ENCODE measurements around the gene SHF. TPM values are rescaled to one million over a fixed set of nuclear protein-coding genes. Genes with fewer than 3 reads are reported as not detected.

The SHF gene
- polyA plus RNA-seq, 3 donors, result 0.58 to 0.70 (median 0.67) TPM

- H3K36me3 ChIP-seq (replicated peaks in 1 of 2; ENCODE audit: control insufficient read depth in 1 of 2, insufficient read depth in 2 of 2, low read length in 2 of 2), result no peaks in the 10 kb centered on the region
- H3K4me1 ChIP-seq (ENCODE audit: control insufficient read depth in 1 of 2, insufficient read depth in 2 of 2, low read length in 2 of 2), result peaks cover 27 to 30% of the 10 kb centered on the region in 2 donors
- Mint-ChIP-seq H3K36me3 (no peaks in the 10 kb centered on the region), H3K4me1 (peaks cover 18% of the 10 kb centered on the region), H3K4me3 (no peak overlapping the region), H3K27ac (peak overlapping the region in 3 of 7 donors; percentile 29 to 66 (median 43)), H3K9me3 (peaks cover 0 to 2% (median 0%) of the 10 kb centered on the region in 7 donors), H3K27me3 (ENCODE audit: low read depth in 3 of 3) (peaks cover 0 to 4% (median 0%) of the 10 kb centered on the region in 3 donors)
- no CpG with 5 or more reads among the region's 3 CpGs for WGBS (ENCODE audit: insufficient coverage)
- no peak for TF ChIP-seq CTCF (IDR thresholded peaks at IDR 0.05)
- H3K9ac ChIP-seq (ENCODE audit: insufficient read depth, low read length, poor library complexity, severe bottlenecking), result no peak overlapping the region
- no peaks in the 10 kb centered on the region for H3K27me3 ChIP-seq (ENCODE audit: control insufficient read depth in 2 of 2, insufficient read depth in 2 of 2, low read length in 2 of 2)
- no peak overlapping the region for H3K27ac ChIP-seq (ENCODE audit: low read depth in 1 of 2, low read length in 2 of 2)
- DNase-seq, result peak in 1 of 3 donors; percentile 36
- H3K79me2 ChIP-seq (ENCODE audit: insufficient read depth, low read length), result no peaks in the 10 kb centered on the region
- H3K9me3 ChIP-seq (replicated peaks in 1 of 2; ENCODE audit: control insufficient read depth in 1 of 2, insufficient read depth in 1 of 2, low read length in 2 of 2), result no peaks in the 10 kb centered on the region
- H2AFZ ChIP-seq (ENCODE audit: insufficient read depth, low read depth, low read length, poor library complexity, severe bottlenecking), result no peak overlapping the region
- intact Hi-C loops (cut with micrococcal nuclease), result no loop called here
- H3K4me3 ChIP-seq (replicated peaks in 1 of 3; ENCODE audit: low read depth in 2 of 3, low read length in 3 of 3), result peak overlapping the region in 1 of 3 experiments; percentile 91
- H3K4me2 ChIP-seq (replicated peaks; ENCODE audit: extremely low read depth, low read length, poor library complexity, severe bottlenecking), result peak overlapping the region; percentile 88
- H4K20me1 ChIP-seq (ENCODE audit: insufficient read depth, low read length), result no peaks in the 10 kb centered on the region
These were observed 9.7 kb upstream of the SHF start for GRCh38 chr15:45197512-45197911.

GRCh38 chr15:45187578-45187893 is 230 bp downstream of the SHF start:
- Mint-ChIP-seq H3K9me3 (peaks cover 0 to 8% (median 2%) of the 10 kb centered on the region in 7 donors), H3K36me3 (peaks cover 0 to 15% of the 10 kb centered on the region in 2 donors), H3K27ac (no peak overlapping the region), H3K4me1 (peaks cover 16% of the 10 kb centered on the region), H3K27me3 (ENCODE audit: low read depth in 3 of 3) (peaks cover 28 to 33% (median 32%) of the 10 kb centered on the region in 3 donors), H3K4me3 (peak overlapping the region in 1 of 2 donors; percentile 86)
- Histone ChIP-seq H3K27ac (ENCODE audit: low read depth in 1 of 2, low read length in 2 of 2) (no peak overlapping the region), H3K4me3 (replicated peaks in 1 of 3; ENCODE audit: low read depth in 2 of 3, low read length in 3 of 3) (peak overlapping the region in 1 of 3 experiments; percentile 48), H3K9me3 (replicated peaks in 1 of 2; ENCODE audit: control insufficient read depth in 1 of 2, insufficient read depth in 1 of 2, low read length in 2 of 2) (no peaks in the 10 kb centered on the region), H3K4me2 (replicated peaks; ENCODE audit: extremely low read depth, low read length, poor library complexity, severe bottlenecking) (peak overlapping the region; percentile 71), H3K9ac (ENCODE audit: insufficient read depth, low read length, poor library complexity, severe bottlenecking) (no peak overlapping the region), H3K27me3 (ENCODE audit: control insufficient read depth in 2 of 2, insufficient read depth in 2 of 2, low read length in 2 of 2) (peaks cover 4 to 24% of the 10 kb centered on the region in 2 donors), H3K36me3 (replicated peaks in 1 of 2; ENCODE audit: control insufficient read depth in 1 of 2, insufficient read depth in 2 of 2, low read length in 2 of 2) (no peaks in the 10 kb centered on the region), H3K79me2 (ENCODE audit: insufficient read depth, low read length) (no peaks in the 10 kb centered on the region), H3K4me1 (ENCODE audit: control insufficient read depth in 1 of 2, insufficient read depth in 2 of 2, low read length in 2 of 2) (peaks cover 12 to 18% of the 10 kb centered on the region in 2 donors), H4K20me1 (ENCODE audit: insufficient read depth, low read length) (no peaks in the 10 kb centered on the region), H2AFZ (ENCODE audit: insufficient read depth, low read depth, low read length, poor library complexity, severe bottlenecking) (peak overlapping the region; percentile 53)
- DNase-seq, result no peak
- 0% methylated on average over 19 of the region's 43 CpGs for WGBS (ENCODE audit: insufficient coverage)
- intact Hi-C loops (cut with micrococcal nuclease), result no loop called here
- no peak for TF ChIP-seq CTCF (IDR thresholded peaks at IDR 0.05)
